ENCODE results near the gene DNMT3B.
"Not testable (repeated sequence)": the region's sequence is repeated elsewhere in the genome, so short reads cannot be mapped to it uniquely, and the experiment has no call there.

DNMT3B gene

DNA sequence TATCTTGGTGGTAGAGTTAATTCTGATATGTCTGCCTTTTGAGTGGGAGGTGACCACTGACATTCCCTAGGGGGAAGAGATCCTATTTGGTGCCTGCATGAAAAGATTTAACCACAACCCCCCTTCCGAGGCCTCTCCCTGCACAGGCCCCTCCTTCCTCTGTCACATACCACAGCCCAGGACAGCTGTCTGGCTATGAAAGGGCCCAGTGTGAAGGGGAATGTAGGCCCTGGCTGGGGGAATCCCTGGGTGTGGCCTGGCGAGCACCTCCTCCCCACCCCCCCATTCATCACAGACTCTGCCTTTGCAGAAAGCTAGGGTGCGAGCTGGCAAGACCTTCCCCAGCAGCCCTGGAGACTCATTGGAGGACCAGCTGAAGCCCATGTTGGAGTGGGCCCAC, 30.1 kb downstream of the DNMT3B start:
- no peak for DNase-seq

DNA sequence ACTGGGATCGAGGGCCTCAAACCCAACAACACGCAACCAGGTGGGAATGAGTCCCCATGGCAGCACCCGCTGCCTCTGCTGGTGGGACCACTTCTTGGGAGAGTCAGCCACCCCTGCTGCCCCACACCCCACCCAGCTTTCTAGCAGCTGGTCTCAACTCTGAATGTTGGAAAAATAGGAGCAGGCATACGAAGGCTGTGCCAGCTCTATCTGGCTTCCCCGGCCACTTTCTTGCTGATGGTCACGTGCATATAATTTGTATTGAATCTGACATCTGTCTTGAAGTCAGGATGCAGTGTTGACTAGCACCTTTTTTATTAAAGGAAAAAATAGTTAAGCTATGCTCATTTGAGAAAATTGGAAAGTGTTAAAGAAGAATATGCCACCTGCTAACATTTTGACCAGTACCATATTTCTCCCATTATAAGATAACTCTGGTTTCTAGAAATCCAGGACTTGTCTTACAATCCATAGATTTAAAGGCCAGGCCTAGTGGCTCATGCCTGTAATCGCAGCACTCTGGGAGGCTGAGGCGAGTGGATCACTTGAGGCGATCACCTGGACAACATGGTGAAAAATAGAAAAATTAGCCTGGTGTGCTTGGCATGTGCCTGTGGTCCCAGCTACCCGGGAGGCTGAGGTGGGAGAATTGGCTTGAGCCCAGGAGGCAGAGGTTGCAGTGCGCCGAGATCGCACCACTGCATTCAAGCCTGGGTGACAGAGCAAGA, 30.7 kb downstream of the DNMT3B start:
- no peak for DNase-seq

DNA sequence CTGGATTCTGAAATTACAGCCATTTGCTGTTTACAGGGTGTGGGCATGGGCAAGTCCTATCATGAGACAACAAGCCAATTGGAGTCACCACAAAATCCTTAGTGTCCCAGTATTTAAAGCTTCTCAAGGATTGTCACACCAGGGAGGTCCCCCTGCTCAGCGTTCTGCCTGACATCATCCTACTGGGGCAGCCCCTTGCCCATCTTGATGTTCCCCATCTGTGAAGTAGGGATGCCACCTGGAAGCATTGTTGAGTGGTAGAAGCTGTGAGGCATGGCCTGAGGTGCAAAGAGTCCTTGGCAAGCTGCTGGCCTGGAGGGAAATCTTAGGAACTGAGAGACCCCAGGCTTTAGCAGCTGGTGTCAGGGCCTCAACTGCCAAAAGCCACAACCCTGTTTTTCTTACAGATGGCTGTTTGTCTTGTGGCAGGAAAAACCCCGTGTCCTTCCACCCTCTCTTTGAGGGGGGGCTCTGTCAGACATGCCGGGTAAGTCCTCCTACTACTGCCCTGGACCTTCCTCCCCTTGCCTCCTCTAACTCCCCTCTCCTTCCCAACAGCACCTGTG, 34.3 kb downstream of the DNMT3B start:
- no peak for DNase-seq

DNA sequence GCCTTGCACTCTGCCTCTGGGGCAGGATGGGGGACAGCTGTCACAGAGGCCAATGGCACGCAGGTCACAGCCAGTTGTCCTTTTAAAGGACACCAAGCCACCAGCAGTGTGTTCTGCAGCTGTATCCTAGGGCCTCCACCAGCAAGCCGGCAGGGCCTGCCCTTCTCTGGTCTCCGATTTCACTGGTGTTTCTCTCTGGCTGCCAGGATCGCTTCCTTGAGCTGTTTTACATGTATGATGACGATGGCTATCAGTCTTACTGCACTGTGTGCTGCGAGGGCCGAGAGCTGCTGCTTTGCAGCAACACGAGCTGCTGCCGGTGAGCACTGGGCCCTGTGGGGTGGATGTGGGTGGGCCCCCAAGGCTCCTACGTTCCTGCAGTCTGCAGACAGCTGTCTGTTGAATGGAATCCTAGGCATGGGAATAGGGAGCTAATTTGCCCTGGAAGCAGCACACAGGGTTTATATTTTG, 34.8 kb downstream of the DNMT3B start:
- no peak for DNase-seq

DNA sequence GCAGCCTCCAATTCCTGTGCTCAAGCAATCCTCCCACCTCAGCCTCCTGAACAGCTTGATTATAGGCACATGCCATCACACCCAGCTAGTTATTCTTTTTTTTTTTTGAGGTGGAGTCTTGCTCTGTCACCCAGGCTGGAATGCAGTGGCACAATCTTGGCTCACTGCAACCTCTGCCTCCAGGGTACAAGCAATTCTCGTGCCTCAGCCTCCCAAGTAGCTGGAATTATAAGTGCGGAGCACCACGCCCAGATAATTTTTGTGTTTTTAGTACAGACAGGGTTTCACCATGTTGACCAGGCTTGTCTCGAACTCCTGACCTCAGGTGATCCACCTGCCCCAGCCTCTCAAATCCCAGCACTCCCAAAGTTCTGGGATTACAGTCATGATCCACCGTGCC, 35.4 kb downstream of the DNMT3B start:
- DNase-seq: not testable (repeated sequence)

DNA sequence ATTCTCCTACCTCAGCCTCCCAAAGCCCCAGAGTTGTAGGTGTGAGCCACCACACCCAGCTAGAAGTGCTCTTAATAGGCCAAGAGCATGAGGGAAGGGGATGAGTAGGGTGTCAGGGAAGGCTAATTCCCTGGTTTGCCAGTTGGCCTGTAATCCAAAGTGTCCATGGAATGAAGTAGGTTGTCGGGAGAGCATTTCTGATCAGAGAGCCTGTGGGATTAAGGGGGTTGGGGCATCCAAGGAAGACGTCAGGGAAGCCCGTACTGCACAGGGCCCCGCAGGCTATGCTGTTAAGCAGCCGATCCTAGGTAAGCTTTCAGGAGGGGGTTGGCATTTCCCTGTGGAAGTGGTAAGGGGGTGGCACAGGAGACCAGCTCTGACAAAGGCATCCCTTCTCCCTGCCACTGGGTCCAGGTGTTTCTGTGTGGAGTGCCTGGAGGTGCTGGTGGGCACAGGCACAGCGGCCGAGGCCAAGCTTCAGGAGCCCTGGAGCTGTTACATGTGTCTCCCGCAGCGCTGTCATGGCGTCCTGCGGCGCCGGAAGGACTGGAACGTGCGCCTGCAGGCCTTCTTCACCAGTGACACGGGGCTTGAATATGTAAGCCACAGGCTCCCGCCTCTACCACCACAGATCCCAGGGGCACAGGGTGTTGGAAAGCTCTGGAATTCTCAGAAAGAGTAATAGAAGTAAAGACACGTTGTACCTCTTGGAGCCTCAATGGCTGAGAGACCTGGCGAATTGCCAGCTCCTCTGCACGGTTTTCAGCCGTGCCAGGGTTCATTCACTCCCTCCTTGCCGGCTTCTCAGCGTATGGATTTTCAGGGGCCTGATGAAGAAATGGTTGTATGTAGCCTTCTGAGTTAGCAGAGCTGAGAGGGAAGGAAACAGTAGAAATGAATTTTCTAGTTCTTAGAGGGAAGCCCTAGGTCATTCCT, 36.1 kb downstream of the DNMT3B start:
- DNase-seq: no peak

DNA sequence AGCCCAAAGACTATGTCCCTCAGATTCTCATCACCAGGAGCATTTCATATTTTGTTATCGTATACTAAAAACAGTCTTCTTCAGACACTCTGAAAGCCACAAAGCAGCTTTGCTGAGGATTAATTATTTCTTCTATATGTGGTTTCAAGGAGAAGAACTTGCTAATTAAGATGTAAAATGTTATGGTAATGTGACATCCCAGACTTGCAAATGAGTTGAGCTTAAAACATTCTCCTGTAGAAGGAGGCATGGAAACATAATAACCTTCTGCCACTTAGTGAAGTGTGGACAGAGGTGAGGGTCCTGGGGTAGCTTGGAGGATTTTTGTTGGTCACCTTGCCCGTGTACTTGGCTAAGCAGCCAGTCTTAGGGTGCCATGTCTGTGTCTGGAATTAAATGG, 40.9 kb downstream of the DNMT3B start:
- DNase-seq: no peak

DNA sequence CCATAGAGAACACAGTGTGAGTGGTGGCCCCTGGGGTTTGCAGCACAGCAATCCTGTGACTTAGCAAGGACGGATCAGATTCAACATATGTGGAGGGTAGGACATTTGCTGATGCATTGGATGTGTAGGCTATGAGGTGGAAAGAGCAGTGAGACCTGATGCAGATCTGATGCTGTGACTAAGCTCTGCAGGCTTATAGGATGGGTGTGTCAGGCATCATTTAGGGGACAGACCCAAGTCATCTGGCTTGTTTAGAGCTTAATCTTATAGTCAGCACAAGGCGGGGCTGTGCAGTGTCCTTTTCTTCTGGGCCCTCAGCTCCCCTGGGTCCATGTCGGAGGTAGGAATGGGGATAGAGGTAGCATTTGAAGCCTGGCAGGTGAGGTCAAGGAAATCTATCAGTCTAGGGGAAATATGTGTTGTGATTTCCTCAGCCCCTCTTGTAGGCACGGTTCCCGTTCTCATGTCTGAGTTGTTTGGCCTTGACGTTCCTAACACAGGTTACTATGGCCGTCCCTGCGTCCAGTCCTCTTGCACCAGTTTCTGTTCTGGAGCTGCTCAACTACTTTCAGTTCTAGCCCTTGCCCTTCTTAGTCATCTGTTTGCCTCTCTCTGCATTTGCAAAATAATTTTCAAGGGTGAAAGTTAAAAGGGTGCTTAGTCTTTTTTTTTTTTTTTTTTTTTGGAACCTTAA, 42.0 kb downstream of the DNMT3B start:
- DNase-seq: no peak

DNA sequence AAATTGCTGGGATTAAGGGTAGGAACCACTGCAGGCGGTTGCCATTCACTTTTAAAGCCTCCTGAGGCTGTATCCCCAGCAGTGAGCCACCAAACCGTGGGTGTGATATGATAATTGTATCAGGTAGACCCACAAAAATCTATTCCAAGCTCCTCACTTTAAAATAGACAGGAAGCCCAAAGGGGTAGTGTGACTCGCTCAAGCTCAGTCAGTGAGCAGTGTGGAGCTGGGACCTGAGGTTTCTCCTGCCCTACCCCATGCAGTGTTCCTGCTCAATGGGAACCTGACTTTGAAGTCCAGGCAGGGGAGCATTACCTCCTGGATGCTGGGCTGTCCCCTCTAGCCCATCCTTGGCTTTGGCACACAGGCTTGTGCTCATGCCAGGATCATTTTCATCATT, 42.6 kb downstream of the DNMT3B start:
- no peak for DNase-seq

DNA sequence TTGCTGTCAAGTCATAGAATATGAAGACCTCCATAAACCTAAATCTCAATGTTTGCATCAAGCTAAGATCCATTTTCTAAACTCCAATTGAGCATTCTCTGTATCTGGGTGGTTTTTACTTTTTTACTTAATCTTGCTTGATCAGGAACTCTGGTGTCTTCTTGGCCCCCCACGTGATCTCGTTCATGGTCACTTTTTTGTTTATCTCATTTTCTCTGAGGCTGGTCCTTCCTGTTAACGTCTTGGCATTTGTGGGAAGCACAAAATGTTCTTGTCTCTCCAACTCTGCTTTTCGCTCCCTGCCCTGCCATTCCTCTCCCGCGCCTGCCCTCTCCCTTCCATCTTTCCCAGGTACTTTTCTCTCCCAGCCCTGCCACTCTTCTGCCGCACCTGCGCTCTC, 43.5 kb downstream of the DNMT3B start:
- DNase-seq: no peak

DNA sequence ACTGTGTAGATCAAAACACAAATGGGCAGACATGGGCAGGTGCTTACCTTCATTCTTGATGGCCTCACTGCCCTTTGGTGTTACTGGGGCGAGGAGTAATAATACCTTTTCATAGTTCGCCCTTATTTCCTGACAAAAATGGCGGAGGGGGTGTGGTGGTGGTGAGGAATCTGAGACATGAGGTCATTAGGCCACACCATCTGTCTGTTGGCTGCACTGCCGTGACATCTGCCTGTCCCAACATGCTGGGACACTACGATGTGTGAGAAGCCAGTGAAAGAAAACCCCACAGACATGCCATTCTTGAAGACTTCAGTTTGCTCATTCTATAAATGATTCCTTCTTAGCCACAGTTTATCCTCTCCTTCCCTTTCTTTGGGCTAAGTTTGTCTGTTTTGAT, 44.2 kb downstream of the DNMT3B start:
- DNase-seq: no peak

DNA sequence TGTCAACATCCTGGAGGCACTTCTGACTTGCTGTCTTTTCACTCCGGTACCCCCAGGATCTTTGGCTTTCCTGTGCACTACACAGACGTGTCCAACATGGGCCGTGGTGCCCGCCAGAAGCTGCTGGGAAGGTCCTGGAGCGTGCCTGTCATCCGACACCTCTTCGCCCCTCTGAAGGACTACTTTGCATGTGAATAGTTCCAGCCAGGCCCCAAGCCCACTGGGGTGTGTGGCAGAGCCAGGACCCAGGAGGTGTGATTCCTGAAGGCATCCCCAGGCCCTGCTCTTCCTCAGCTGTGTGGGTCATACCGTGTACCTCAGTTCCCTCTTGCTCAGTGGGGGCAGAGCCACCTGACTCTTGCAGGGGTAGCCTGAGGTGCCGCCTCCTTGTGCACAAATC, 45.5 kb downstream of the DNMT3B start:
- no peak for DNase-seq

DNA sequence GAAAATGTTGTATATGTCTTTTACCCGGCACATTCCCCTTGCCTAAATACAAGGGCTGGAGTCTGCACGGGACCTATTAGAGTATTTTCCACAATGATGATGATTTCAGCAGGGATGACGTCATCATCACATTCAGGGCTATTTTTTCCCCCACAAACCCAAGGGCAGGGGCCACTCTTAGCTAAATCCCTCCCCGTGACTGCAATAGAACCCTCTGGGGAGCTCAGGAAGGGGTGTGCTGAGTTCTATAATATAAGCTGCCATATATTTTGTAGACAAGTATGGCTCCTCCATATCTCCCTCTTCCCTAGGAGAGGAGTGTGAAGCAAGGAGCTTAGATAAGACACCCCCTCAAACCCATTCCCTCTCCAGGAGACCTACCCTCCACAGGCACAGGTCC, 46.3 kb downstream of the DNMT3B start:
- no peak for DNase-seq

DNA sequence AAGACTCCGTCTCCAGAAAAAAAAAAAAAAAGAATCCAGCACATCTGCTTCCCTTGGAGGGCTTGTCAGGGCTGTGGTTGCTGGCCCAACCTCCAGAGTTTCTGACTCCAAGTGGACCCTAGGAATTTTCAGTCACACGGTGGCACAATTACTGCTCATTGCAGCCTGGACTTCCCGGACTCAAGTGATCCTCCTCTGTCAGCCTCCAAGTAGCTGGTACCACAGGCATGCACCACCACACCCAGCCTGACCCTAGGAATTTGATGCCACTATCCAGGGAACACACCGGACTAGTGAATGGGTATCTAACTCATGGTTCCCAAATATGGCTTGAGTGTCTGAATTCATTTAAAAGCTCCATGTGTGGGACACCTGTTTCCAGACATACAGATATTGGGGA, 47.7 kb downstream of the DNMT3B start:
- no peak for DNase-seq

DNA sequence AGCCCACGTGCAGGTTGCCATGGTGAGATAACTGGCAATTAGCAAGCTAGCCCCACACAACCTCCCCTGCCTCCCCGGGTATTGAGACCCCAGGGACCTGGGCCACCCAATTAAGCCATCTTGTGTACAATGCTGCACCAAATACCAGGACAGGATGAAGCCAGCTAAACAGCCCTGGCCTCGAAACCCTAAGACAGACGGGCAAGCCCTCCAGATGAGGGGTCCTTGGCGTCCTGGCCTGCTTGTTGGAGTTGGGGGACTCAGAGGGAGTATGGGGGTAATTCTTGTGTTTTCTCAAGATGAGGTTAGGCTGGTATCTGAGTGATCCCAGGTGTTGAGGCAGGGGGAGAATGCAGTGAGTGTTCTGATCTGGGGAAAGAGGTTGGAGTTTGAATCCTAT, 48.8 kb downstream of the DNMT3B start:
- DNase-seq: no peak

DNA sequence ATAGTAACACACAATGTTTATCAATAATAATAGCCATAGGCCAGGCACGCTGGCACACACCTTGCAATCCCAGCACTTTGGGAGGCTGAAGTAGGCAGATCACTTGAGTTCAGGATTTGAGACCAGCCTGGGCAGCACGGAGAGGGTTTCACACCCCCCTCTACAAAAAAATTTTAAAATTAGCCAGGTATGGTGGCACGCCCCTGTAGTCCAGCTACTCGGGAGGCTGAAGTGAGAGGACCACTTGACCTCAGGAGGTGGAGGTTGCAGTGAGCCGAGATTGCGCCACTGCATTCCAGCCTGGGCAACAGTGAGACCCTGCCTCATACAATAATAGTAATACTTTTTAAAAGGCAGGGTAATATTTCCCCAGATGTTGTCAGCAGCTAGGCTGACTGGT, 49.7 kb downstream of the DNMT3B start:
- DNase-seq: no peak

DNA sequence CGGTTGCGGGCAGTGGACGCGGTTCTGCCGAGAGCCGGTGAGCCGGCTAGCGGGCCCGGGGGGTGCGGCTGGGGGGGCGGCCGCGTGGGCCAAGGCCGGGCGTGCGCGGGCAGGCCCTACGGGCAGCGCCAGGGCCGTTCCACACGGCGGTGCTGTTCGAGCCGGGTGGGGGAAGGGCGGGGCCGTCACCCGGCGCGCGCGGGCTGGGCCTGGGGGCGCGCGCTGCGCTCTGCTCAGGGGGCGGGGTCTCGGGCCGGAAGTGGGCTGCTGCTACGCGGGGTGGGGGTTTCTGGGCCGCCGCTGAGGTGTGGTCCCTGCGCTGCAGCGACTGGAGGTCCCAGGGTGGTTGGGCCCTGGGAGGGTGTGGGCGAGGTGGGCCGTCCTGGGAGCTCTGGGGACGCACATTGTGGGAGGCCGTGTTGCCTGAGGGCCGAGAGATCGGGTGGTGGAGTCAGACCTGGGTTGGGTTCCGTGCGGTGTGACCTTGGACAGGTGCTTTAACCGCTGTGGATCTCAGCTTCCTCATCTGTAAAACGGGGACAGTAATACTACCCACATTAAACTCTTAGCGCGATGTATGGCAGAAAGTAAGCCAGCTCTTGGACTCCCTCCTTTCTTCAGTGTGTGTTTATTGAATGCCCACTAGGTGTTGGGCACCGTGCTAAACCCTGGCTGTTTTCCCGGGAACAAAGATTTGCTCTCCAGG, 58.0 kb downstream of the DNMT3B start:
- no peak for DNase-seq

DNA sequence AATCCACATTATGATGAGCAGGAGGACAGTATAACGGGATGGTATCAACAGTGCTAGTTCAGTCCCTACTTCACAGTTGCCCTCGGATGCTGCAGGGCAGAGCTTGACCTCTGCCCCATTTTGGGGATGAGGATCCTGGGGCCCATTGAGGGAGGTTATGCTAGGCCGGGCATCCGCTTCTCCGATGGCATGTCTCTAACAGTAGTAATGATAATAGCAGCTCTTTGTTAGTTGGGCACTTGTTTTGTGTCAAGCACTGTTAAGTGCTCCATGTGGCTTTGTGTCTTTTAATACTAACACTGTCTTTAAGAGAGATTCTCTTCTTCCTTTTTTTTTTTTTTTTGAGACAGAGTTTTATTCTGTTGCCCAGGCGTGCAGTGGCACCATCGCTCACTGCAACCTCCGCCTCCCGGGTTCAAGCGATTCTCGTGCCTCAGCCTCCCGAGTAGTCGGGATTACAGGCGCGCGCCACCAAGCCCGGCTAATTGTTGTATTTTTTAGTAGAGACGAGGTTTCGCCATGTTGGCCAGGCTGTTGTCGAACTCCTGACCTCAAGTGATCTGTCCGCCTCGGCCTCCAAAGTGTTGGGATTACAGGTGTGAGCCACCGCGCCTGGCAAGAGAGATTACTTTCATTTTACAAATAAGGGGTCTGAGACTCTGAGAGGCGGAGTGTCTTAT, 58.7 kb downstream of the DNMT3B start:
- no peak for DNase-seq

DNA sequence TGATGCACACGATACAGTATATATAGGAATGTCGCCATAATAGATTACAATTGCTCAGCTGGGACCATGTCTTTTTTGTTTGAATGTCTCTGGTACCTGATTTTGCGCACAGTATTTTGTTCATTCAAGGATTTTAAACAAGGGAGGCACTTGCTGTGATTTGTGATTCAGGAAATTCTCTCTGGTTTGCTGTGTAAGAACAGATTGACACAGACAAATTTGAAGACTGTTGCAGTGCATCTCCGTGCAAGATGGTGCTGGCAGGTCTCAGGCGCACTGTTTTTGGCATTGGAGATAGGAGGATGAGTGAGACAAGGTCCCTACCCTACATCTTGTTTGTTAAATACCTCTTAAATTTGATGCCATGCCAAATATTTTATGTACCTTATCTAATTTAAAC, 60.0 kb downstream of the DNMT3B start:
- DNase-seq: no peak

DNA sequence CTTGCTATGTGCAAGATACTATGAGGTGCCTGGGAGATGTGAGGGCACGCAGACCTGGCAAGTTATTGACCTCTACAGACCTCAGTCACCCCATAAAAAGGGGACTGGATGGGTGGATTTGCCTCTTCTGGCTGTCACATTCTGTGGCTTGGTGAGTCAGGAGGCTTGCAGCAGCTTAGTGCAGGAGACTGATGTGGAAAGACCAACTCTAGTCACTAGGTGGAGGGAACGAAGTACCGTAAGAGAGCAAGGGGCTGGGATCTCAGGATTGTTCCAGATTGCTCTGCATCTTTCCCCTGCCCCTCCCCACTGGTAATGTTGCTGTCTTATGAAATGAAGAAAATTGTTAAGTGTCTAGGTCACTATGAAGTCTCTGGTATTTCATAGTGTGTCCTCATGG, 60.9 kb downstream of the DNMT3B start:
- DNase-seq: peak; percentile 5

DNA sequence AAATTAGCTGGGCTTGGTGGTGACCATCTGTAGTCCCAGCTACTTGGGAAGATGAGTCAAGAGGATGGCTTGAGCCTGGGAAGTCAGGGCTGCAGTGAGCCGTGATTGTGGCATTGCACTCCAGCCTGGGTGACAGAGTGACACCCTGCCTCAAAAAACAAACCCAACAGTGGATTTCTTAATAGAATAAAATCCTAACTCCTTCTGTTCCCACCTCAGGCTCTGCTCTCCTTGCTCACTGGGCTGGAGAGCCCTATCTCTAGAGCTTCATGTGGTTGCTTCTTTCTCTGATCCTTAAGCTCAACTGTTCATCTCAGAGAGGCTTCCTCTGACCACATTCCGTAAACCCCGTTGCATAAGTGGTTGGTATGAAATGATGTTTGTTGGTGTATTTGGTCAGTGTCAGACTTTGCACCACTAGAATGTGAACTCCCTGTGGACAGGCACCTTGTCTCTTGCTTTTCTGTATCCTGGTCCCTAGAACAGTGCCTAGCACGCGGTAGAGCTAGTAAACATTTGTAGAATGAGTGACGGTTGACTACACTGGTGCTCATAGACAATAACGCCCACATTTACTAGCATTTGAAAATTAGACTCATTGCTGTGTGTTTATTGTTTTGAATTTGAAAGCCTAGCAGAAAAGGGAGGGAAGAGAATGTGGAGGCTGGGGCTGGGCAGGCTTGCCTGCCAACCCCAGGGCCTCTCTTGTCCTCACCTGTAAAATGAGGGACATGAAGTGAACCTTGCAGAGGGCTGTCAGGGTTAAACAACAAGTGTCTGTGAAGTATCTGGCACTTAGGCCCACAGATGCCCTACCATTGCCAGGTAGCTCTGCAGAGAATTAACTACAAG, 61.8 kb downstream of the DNMT3B start:
- no peak for DNase-seq
